ENCODE results near the gene OPA1. TPM values are rescaled to one million over a fixed set of nuclear protein-coding genes. Genes with fewer than 3 reads are reported as not detected.

The OPA1 gene
- polyA plus RNA-seq, 4 donors, result 22.3 to 42.2 (median 28.1) TPM

DNA sequence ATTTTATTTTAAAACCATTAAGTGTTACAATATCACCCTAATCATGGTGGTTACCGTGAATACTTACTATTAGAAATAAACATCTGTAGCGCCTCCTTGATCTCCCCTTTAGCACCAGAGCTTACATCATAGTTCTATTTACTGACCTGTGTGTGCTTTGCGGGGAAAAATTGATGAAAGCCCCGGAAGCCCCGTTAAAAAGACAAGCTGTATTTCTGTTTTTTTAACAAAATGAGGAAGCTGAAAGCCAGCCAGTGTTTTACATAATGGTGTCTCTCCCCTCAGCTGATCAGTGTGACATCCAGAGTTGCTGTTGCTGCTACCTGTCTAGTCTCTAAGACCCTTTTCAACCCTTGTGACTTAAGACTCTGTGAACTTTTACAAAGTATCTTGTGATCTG is 100.8 kb downstream of the OPA1 start:
- H3K9me3 ChIP-seq (ENCODE audit: control insufficient read depth in 2 of 2, insufficient read depth in 1 of 2, low read depth in 1 of 2, low read length in 1 of 2), result no peaks in the 10 kb centered on the region
- H3K36me3 ChIP-seq (ENCODE audit: control insufficient read depth in 3 of 3, insufficient read depth in 2 of 3, low read depth in 1 of 3, low read length in 3 of 3), result peaks cover 3 to 8% (median 6%) of the 10 kb centered on the region in 3 donors
- FAIRE-seq, result no peak
- peaks cover 0 to 7% (median 3%) of the 10 kb centered on the region in 3 donors for H3K4me1 ChIP-seq (ENCODE audit: control insufficient read depth in 3 of 3, insufficient read depth in 2 of 3, low read depth in 1 of 3, low read length in 2 of 3)
- WGBS, 3 donors, result 75 to 84% (median 82%) methylated on average over 5 of the region's 5 CpGs
- no peak overlapping the region for H3K4me3 ChIP-seq (ENCODE audit: low read depth in 1 of 3, low read length in 3 of 3)
- H3K27ac ChIP-seq (ENCODE audit: low read depth in 1 of 3, low read length in 2 of 3), result no peak overlapping the region
- no peak for DNase-seq
- no peaks in the 10 kb centered on the region for H3K27me3 ChIP-seq (ENCODE audit: control insufficient read depth in 3 of 3, insufficient read depth in 3 of 3, low read length in 3 of 3)

DNA sequence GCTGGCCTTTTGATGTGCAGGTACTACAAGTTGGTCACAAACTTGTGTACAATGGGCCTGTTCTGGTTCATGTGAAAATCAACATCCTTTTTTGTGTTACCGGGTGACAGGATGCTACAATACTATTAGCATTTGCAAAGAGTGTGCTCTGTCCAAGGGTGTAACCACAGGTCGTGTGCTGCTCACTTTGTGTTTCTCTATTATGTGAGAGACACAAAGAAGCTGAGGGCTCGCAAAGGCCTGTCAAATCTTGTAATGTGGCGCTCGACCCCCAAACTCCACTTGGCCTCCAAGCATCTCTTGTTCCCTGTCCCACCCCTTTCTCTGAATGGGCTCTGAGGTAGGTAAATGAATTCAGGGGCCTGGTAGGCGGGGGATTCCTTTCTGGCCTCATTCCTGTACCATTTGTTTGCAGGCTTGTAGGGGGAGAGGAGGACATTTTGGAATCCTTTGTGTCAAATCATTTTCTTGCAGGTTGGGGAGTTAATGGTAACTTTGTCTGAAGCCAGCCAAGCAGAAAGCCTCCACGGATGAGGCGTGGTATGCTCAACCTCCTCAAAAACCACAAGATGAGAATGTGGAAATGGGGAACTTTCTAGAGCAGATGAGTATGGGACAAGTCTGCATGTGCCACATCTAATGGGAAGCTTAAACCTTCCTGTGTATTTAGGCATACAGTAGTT is 109.1 kb downstream of the OPA1 start:
- no peak overlapping the region for H3K27ac ChIP-seq (ENCODE audit: low read depth in 1 of 3, low read length in 2 of 3)
- H3K36me3 ChIP-seq (ENCODE audit: control insufficient read depth in 3 of 3, insufficient read depth in 2 of 3, low read depth in 1 of 3, low read length in 3 of 3), result peaks cover 0 to 4% (median 0%) of the 10 kb centered on the region in 3 donors
- no peak for FAIRE-seq
- 88 to 92% (median 90%) methylated on average over 8 of the region's 8 CpGs for WGBS, 3 donors
- no peaks in the 10 kb centered on the region for H3K9me3 ChIP-seq (ENCODE audit: control insufficient read depth in 2 of 2, insufficient read depth in 1 of 2, low read depth in 1 of 2, low read length in 1 of 2)
- H3K4me1 ChIP-seq (ENCODE audit: control insufficient read depth in 3 of 3, insufficient read depth in 2 of 3, low read depth in 1 of 3, low read length in 2 of 3), result no peaks in the 10 kb centered on the region
- no peak for DNase-seq
- H3K4me3 ChIP-seq (ENCODE audit: low read depth in 1 of 3, low read length in 3 of 3), result no peak overlapping the region
- no peaks in the 10 kb centered on the region for H3K27me3 ChIP-seq (ENCODE audit: control insufficient read depth in 3 of 3, insufficient read depth in 3 of 3, low read length in 3 of 3)

DNA sequence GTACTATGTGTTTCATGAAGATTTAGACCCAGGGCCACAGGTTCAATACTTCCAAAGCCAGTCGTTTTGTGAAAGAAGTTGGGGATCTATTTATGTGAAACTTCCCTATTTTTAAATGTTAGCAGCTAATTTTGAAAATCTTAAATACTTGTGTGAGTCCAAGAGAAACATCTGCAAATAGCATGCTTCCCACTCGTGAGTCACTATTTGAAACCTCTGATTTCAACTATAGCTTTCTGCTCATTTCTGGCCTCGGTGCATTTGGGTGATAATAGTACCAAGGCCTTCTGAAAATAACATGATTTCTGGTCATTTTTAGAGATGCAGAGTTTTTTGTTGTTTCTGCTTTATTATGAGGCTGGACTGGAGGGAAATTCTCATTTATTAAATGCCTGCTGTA is 110.0 kb downstream of the OPA1 start:
- no peaks in the 10 kb centered on the region for H3K9me3 ChIP-seq (ENCODE audit: control insufficient read depth in 2 of 2, insufficient read depth in 1 of 2, low read depth in 1 of 2, low read length in 1 of 2)
- no peak overlapping the region for H3K27ac ChIP-seq (ENCODE audit: low read depth in 1 of 3, low read length in 2 of 3)
- no peaks in the 10 kb centered on the region for H3K27me3 ChIP-seq (ENCODE audit: control insufficient read depth in 3 of 3, insufficient read depth in 3 of 3, low read length in 3 of 3)
- H3K4me3 ChIP-seq (ENCODE audit: low read depth in 1 of 3, low read length in 3 of 3), result no peak overlapping the region
- no peaks in the 10 kb centered on the region for H3K4me1 ChIP-seq (ENCODE audit: control insufficient read depth in 3 of 3, insufficient read depth in 2 of 3, low read depth in 1 of 3, low read length in 2 of 3)
- no peak for DNase-seq
- FAIRE-seq, result no peak
- H3K36me3 ChIP-seq (ENCODE audit: control insufficient read depth in 3 of 3, insufficient read depth in 2 of 3, low read depth in 1 of 3, low read length in 3 of 3), result peaks cover 0 to 4% (median 0%) of the 10 kb centered on the region in 3 donors
- WGBS, 3 donors, result 80 to 89% (median 85%) methylated on average over 3 of the region's 3 CpGs

DNA sequence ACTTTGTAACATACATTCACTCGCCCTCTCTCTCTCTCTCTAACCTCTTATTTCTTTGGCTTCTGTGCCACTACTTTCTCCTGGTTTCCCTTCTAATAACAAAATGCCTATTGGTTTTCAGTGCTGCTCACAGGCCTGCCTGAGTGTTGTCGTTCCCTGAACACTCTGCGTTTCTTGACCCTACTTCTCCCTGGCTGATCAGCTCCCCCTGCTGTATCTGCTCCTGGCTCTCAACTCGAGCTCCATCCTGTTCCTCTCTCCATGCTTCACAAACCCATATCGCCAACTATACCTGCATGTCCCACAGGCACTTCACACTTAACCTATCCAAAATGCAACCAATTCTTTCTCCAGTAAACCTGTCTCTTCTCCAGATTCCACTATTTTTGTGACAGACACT is 111.4 kb downstream of the OPA1 start:
- WGBS, 3 donors, result 70 to 75% (median 73%) methylated on average over 5 of the region's 5 CpGs
- no peak for DNase-seq
- Histone ChIP-seq H3K36me3 (ENCODE audit: control insufficient read depth in 3 of 3, insufficient read depth in 2 of 3, low read depth in 1 of 3, low read length in 3 of 3) (peaks cover 0 to 4% (median 0%) of the 10 kb centered on the region in 3 donors), H3K9me3 (ENCODE audit: control insufficient read depth in 2 of 2, insufficient read depth in 1 of 2, low read depth in 1 of 2, low read length in 1 of 2) (no peaks in the 10 kb centered on the region), H3K4me1 (ENCODE audit: control insufficient read depth in 3 of 3, insufficient read depth in 2 of 3, low read depth in 1 of 3, low read length in 2 of 3) (no peaks in the 10 kb centered on the region), H3K27me3 (ENCODE audit: control insufficient read depth in 3 of 3, insufficient read depth in 3 of 3, low read length in 3 of 3) (no peaks in the 10 kb centered on the region), H3K27ac (ENCODE audit: low read depth in 1 of 3, low read length in 2 of 3) (no peak overlapping the region), H3K4me3 (ENCODE audit: low read depth in 1 of 3, low read length in 3 of 3) (no peak overlapping the region)
- FAIRE-seq, result no peak

DNA sequence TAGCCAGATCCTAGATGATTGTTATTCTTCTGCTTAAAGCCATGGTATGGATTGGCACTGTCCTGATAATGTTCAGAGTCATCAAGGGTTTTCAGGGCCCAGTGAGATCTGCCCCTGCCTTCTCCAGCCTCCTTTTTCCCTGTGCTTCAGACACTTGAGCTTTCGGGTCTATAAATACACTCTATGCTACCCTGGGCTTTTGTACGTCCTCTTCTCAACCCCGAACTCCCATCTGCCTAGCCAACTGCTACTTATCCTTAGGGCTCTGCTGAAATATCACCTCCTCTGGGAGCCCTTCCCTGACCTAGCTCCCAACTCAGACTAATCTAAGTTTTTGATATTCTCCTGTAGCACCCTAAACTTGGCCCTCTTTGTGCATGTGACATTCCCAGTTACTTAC is 115.3 kb downstream of the OPA1 start:
- H3K4me1 ChIP-seq (ENCODE audit: control insufficient read depth in 3 of 3, insufficient read depth in 2 of 3, low read depth in 1 of 3, low read length in 2 of 3), result no peaks in the 10 kb centered on the region
- H3K27ac ChIP-seq (ENCODE audit: low read depth in 1 of 3, low read length in 2 of 3), result no peak overlapping the region
- 88 to 94% (median 91%) methylated on average over 3 of the region's 3 CpGs for WGBS, 3 donors
- no peak for FAIRE-seq
- no peaks in the 10 kb centered on the region for H3K27me3 ChIP-seq (ENCODE audit: control insufficient read depth in 3 of 3, insufficient read depth in 3 of 3, low read length in 3 of 3)
- H3K36me3 ChIP-seq (ENCODE audit: control insufficient read depth in 3 of 3, insufficient read depth in 2 of 3, low read depth in 1 of 3, low read length in 3 of 3), result no peaks in the 10 kb centered on the region
- DNase-seq, result no peak
- no peaks in the 10 kb centered on the region for H3K9me3 ChIP-seq (ENCODE audit: control insufficient read depth in 2 of 2, insufficient read depth in 1 of 2, low read depth in 1 of 2, low read length in 1 of 2)
- no peak overlapping the region for H3K4me3 ChIP-seq (ENCODE audit: low read depth in 1 of 3, low read length in 3 of 3)

DNA sequence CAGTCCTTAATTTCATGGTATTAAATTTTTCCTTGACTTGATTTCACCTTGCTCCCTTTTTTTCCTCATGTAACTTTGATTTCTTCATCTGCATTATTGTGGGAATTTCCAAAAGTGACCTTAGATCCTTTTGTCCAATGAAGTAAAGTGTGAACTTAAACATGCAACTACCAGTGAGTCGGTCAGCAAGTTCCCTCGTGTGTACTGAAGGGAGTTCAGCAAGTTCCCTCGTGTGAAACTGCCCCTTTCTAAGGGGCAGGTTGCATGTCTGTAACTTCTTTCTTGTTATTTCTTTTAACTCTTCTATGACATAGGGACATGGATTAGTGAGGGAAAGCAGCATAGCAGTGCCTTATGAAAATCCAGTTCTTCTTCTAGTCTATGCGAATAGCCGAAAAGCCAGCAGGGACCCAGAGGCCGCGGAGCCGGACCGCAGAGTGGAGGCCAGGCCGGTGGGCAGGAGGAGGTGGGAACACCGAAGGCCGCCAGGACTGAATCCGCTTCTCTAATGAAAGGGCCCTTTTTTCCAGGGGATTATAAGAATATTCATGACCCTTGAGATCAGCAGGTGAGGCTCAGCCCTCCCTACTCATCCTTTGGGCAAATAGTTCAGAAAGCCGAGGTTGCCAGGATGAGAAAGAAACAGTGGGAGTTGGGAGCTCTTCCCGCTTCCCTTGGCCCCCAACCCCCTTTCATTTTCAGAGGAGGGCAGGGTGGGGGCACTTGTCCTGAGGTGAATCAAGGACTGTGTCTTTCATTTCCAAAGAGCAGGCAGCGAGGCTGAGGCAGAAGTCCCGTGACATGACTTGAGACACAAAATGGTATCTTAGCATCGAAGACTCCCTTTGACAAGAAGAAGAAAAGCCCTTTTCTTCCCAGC is 117.5 kb downstream of the OPA1 start:
- FAIRE-seq (no peak), DNase-seq (no peak)
- no peaks in the 10 kb centered on the region for H3K36me3 ChIP-seq (ENCODE audit: control insufficient read depth in 3 of 3, insufficient read depth in 2 of 3, low read depth in 1 of 3, low read length in 3 of 3)
- no peak overlapping the region for H3K4me3 ChIP-seq (ENCODE audit: low read depth in 1 of 3, low read length in 3 of 3)
- H3K27me3 ChIP-seq (ENCODE audit: control insufficient read depth in 3 of 3, insufficient read depth in 3 of 3, low read length in 3 of 3), result no peaks in the 10 kb centered on the region
- peaks cover 0 to 11% of the 10 kb centered on the region in 2 donors for H3K9me3 ChIP-seq (ENCODE audit: control insufficient read depth in 2 of 2, insufficient read depth in 1 of 2, low read depth in 1 of 2, low read length in 1 of 2)
- H3K27ac ChIP-seq (ENCODE audit: low read depth in 1 of 3, low read length in 2 of 3), result no peak overlapping the region
- no peaks in the 10 kb centered on the region for H3K4me1 ChIP-seq (ENCODE audit: control insufficient read depth in 3 of 3, insufficient read depth in 2 of 3, low read depth in 1 of 3, low read length in 2 of 3)
- 82 to 89% (median 85%) methylated on average over 18 of the region's 18 CpGs for WGBS, 3 donors

DNA sequence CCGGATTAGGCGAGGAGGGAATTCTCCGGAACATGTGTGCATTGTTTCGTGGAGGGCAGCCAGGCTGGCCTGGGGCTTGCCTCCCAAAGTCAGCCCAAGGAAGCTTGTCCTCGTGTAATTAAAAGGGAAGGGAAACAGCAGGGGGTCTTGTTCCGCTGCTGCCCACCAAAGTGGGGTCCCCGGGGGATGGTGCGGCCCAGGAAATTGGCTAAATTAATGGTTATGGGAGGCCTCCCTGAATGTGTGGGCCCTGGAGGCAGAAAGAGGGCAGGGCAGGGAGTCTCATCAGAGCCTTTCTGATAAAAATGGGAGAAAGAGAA is 118.1 kb downstream of the OPA1 start:
- FAIRE-seq (no peak), DNase-seq (no peak)
- Histone ChIP-seq H3K36me3 (ENCODE audit: control insufficient read depth in 3 of 3, insufficient read depth in 2 of 3, low read depth in 1 of 3, low read length in 3 of 3) (no peaks in the 10 kb centered on the region), H3K4me1 (ENCODE audit: control insufficient read depth in 3 of 3, insufficient read depth in 2 of 3, low read depth in 1 of 3, low read length in 2 of 3) (no peaks in the 10 kb centered on the region), H3K27me3 (ENCODE audit: control insufficient read depth in 3 of 3, insufficient read depth in 3 of 3, low read length in 3 of 3) (no peaks in the 10 kb centered on the region), H3K9me3 (ENCODE audit: control insufficient read depth in 2 of 2, insufficient read depth in 1 of 2, low read depth in 1 of 2, low read length in 1 of 2) (peaks cover 0 to 17% of the 10 kb centered on the region in 2 donors), H3K27ac (ENCODE audit: low read depth in 1 of 3, low read length in 2 of 3) (no peak overlapping the region), H3K4me3 (ENCODE audit: low read depth in 1 of 3, low read length in 3 of 3) (no peak overlapping the region)
- 90 to 94% (median 90%) methylated on average over 8 of the region's 8 CpGs for whole genome bisulfite sequencing, 3 donors

DNA sequence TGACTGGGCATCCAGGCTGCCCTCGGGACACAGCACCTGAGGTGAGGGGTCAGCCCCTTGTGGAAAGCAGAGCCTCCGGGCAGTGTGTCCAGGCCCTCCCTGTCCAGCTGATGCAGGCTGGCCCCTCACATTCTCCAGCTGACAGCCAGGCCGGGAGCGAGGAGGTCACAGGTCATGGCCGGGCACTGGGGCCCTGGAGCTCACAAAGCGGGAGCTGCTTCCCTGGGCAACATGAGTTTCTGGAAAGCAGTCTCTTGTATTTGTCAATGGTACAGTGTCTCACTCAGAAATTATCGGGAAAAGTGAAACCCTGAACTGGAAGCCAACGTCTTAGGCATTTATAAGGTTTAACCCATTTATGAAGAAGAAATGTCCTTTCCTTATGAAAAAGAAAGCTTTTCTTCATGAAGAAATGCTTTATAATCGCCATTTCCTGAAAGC is 118.5 kb downstream of the OPA1 start:
- Histone ChIP-seq H3K36me3 (ENCODE audit: control insufficient read depth in 3 of 3, insufficient read depth in 2 of 3, low read depth in 1 of 3, low read length in 3 of 3) (no peaks in the 10 kb centered on the region), H3K27ac (ENCODE audit: low read depth in 1 of 3, low read length in 2 of 3) (peak overlapping the region in 1 of 3 donors; percentile 16), H3K4me1 (ENCODE audit: control insufficient read depth in 3 of 3, insufficient read depth in 2 of 3, low read depth in 1 of 3, low read length in 2 of 3) (no peaks in the 10 kb centered on the region), H3K27me3 (ENCODE audit: control insufficient read depth in 3 of 3, insufficient read depth in 3 of 3, low read length in 3 of 3) (no peaks in the 10 kb centered on the region), H3K9me3 (ENCODE audit: control insufficient read depth in 2 of 2, insufficient read depth in 1 of 2, low read depth in 1 of 2, low read length in 1 of 2) (peaks cover 0 to 18% of the 10 kb centered on the region in 2 donors), H3K4me3 (ENCODE audit: low read depth in 1 of 3, low read length in 3 of 3) (no peak overlapping the region)
- 80 to 89% (median 88%) methylated on average over 9 of the region's 9 CpGs for WGBS, 3 donors
- DNase-seq, result no peak
- FAIRE-seq, result no peak

Data from small intestine (tissue), 7 donors.